Liver (tissue), 9 donors: ENCODE results near the gene ACAT2. TPM values are rescaled to one million over a fixed set of nuclear protein-coding genes. Genes with fewer than 3 reads are reported as not detected.

Experiments
- DNase-seq: peaks from one replicate; pipeline ENCODE4 v3.0.0-alpha.2; 2017; ENCODE audit warnings: low spot score
- H3K27ac ChIP-seq, 2 donors: one replicate each; pipeline ENCODE4 v1.7.0; 2013; ENCODE audit warnings: inconsistent platforms in 2 of 2, low read length in 2 of 2, control low read depth in 1 of 2, low read depth in 1 of 2, mild to moderate bottlenecking in 1 of 2
- H3K27me3 ChIP-seq, 4 donors: one replicate each; pipeline versions ENCODE4 v1.6.1 to v1.7.0; 2013; ENCODE audit warnings: low read length in 3 of 4, inconsistent platforms in 1 of 4, mild to moderate bottlenecking in 1 of 4, moderate library complexity in 1 of 4; ENCODE audit not compliant: control insufficient read depth in 4 of 4, insufficient read depth in 4 of 4
- H3K36me3 ChIP-seq, 4 donors: one replicate each; pipeline versions ENCODE4 v1.6.1 to v1.7.0; 2013; ENCODE audit warnings: low read length in 3 of 4, mild to moderate bottlenecking in 3 of 4, low read depth in 1 of 4, moderate library complexity in 1 of 4; ENCODE audit not compliant: control insufficient read depth in 4 of 4, insufficient read depth in 3 of 4
- H3K4me1 ChIP-seq, 4 donors: one replicate each; pipeline versions ENCODE4 v1.6.1 to v1.7.0; 2013; ENCODE audit warnings: low read length in 3 of 4, mild to moderate bottlenecking in 3 of 4, moderate library complexity in 1 of 4; ENCODE audit not compliant: control insufficient read depth in 4 of 4, insufficient read depth in 4 of 4
- H3K4me3 ChIP-seq, 3 donors: one replicate each; pipeline versions ENCODE4 v1.6.1 to v1.7.0; 2013; ENCODE audit warnings: low read length in 3 of 3, control low read depth in 1 of 3, low read depth in 1 of 3, mild to moderate bottlenecking in 1 of 3
- H3K9ac ChIP-seq, 2 donors: one replicate each; pipeline ENCODE4 v1.7.0; 2013; ENCODE audit warnings: low read length in 2 of 2, mild to moderate bottlenecking in 2 of 2, moderate library complexity in 2 of 2, control low read depth in 1 of 2, low read depth in 1 of 2
- H3K9me3 ChIP-seq, 4 donors: one replicate each; pipeline versions ENCODE4 v1.6.1 to v1.7.0; 2013; ENCODE audit warnings: low read length in 3 of 4; ENCODE audit not compliant: control insufficient read depth in 4 of 4
- GABPA ChIP-seq, 2 donors: IDR thresholded peaks in 1 of 2; conservative IDR thresholded peaks in 1 of 2; 2 replicates each; pipeline ENCODE4 v1.6.1; 2016; ENCODE audit warnings: antibody characterized with exemption in 2 of 2, mild to moderate bottlenecking in 1 of 2, moderate library complexity in 1 of 2
- HNF4A ChIP-seq, 2 donors: conservative IDR thresholded peaks; 2 replicates each; pipeline ENCODE4 v1.6.1; 2016; ENCODE audit warnings: antibody characterized with exemption in 2 of 2, mild to moderate bottlenecking in 2 of 2
- HNF4G ChIP-seq: IDR thresholded peaks from 2 replicates; pipeline ENCODE4 v1.6.1; 2016; ENCODE audit warnings: antibody characterized with exemption
- JUND ChIP-seq, 2 donors: IDR thresholded peaks; 2 replicates each; pipeline ENCODE4 v1.6.1; 2016; ENCODE audit warnings: antibody characterized with exemption in 2 of 2
- NR2F2 ChIP-seq: IDR thresholded peaks from 2 replicates; pipeline ENCODE4 v1.6.1; 2016; ENCODE audit warnings: antibody characterized with exemption
- RXRA ChIP-seq, 2 donors: IDR thresholded peaks; 2 replicates each; pipeline ENCODE4 v1.6.1; 2017 to 2018; ENCODE audit warnings: antibody characterized with exemption in 2 of 2, mild to moderate bottlenecking in 1 of 2
- SP1 ChIP-seq: IDR thresholded peaks from 2 replicates; pipeline ENCODE4 v1.6.1; 2018; ENCODE audit warnings: antibody characterized with exemption, mild to moderate bottlenecking
- TAF1 ChIP-seq: conservative IDR thresholded peaks from 2 replicates; pipeline ENCODE4 v1.6.1; 2016; ENCODE audit warnings: antibody characterized with exemption, mild to moderate bottlenecking
- YY1 ChIP-seq: IDR thresholded peaks from 2 replicates; pipeline ENCODE4 v1.6.1; 2016; ENCODE audit warnings: antibody characterized with exemption, mild to moderate bottlenecking
- WGBS: extraction: QIAGEN DNeasy Blood & Tissue Kit; methylation state at CpG from one replicate; pipeline ENCODE4 v1.1.7; 2013; 5-methylcytosine and 5-hydroxymethylcytosine counted together
- polyA plus RNA-seq, 2 donors: library from polyadenylated mRNA; stranded (reverse) in 1 of 2; unstranded in 1 of 2; fragments of 200-250 nt in 1 of 2; fragments of >200 nt in 1 of 2; fragmentation: Nextera tagmentation in 1 of 2; extraction: Ambion mirVana in 1 of 2; gene quantifications; one replicate each; pipeline versions ENCODE4 v1.2.1 to v1.2.3, GENCODE V29; 2013 to 2015
- total RNA-seq, 2 donors: library from RNA; depleted of rRNA; stranded (reverse); fragments of >200 nt; gene quantifications; one replicate each; pipeline ENCODE4 v1.2.3, GENCODE V29; 2014
- TF ChIP-seq, protein P1 (sequence below): fragments of 150-350 bp; IDR thresholded peaks from 2 replicates; pipeline ENCODE4 v1.5.1; 2017; ENCODE audit warnings: improper control_type of control experiment, low read depth, low read length; ENCODE audit not compliant: missing input control
- TF ChIP-seq, protein P2 (sequence below): IDR thresholded peaks from 2 replicates; pipeline ENCODE4 v1.6.1; 2016; ENCODE audit warnings: antibody characterized with exemption, mild to moderate bottlenecking
- TF ChIP-seq, protein P3 (sequence below): IDR thresholded peaks from 2 replicates; pipeline ENCODE4 v1.6.1; 2016; ENCODE audit warnings: antibody characterized with exemption
- TF ChIP-seq, protein P4 (sequence below): IDR thresholded peaks from 2 replicates; pipeline ENCODE4 v1.6.1; 2016; ENCODE audit warnings: antibody characterized with exemption
- TF ChIP-seq, protein P5 (sequence below): IDR thresholded peaks from 2 replicates; pipeline ENCODE4 v1.6.1; 2016; ENCODE audit warnings: antibody characterized with exemption
- donor health status: healthy.
- donor health status: healthy.
- donor health status: healthy.
- donor health status: healthy.
- donor health status: healthy.

ACAT2 gene
- total and polyA plus RNA-seq, 4 donors, result 68.2 to 116 (median 94.2) TPM

DNA sequence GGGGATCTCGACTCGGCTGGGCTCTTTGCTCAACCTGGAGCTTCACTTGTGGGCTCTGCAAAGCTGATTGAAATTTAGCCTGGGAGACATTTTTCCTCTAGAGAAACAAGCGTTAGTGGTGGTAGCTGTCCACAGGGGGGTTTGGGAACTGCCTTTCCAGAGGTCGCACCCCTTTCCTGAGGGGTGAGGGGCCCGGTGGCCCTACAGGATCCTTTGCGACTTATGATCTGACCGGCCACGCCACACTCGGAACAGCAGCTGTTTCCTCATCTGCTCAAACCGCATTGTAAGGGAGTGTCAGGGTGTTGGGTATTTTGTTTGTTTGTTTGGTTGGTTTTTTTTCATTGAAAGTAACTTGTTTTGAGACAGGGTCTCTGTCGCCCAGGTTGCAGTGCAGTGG lies 59.3 kb downstream of the ACAT2 start:
- Histone ChIP-seq H3K4me3 (no peak overlapping the region), H3K36me3 (no peaks in the 10 kb centered on the region), H3K4me1 (no peaks in the 10 kb centered on the region), H3K27ac (no peak overlapping the region), H3K27me3 (no peaks in the 10 kb centered on the region), H3K9me3 (no peaks in the 10 kb centered on the region), H3K9ac (no peak overlapping the region)
- TF ChIP-seq GABPA (IDR thresholded peaks at IDR 0.05 in 1 of 2, conservative IDR thresholded peaks at IDR 0.05 in 1 of 2) (no peak), SP1 (no peak), TAF1 (no peak), NR2F2 (no peak), HNF4A (conservative IDR thresholded peaks at IDR 0.05) (no peak), YY1 (no peak), RXRA (IDR thresholded peaks at IDR 0.05) (no peak), JUND (IDR thresholded peaks at IDR 0.05) (no peak)
- TF ChIP-seq, protein P1, sequence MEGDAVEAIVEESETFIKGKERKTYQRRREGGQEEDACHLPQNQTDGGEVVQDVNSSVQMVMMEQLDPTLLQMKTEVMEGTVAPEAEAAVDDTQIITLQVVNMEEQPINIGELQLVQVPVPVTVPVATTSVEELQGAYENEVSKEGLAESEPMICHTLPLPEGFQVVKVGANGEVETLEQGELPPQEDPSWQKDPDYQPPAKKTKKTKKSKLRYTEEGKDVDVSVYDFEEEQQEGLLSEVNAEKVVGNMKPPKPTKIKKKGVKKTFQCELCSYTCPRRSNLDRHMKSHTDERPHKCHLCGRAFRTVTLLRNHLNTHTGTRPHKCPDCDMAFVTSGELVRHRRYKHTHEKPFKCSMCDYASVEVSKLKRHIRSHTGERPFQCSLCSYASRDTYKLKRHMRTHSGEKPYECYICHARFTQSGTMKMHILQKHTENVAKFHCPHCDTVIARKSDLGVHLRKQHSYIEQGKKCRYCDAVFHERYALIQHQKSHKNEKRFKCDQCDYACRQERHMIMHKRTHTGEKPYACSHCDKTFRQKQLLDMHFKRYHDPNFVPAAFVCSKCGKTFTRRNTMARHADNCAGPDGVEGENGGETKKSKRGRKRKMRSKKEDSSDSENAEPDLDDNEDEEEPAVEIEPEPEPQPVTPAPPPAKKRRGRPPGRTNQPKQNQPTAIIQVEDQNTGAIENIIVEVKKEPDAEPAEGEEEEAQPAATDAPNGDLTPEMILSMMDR, result no peak
- TF ChIP-seq, protein P2, sequence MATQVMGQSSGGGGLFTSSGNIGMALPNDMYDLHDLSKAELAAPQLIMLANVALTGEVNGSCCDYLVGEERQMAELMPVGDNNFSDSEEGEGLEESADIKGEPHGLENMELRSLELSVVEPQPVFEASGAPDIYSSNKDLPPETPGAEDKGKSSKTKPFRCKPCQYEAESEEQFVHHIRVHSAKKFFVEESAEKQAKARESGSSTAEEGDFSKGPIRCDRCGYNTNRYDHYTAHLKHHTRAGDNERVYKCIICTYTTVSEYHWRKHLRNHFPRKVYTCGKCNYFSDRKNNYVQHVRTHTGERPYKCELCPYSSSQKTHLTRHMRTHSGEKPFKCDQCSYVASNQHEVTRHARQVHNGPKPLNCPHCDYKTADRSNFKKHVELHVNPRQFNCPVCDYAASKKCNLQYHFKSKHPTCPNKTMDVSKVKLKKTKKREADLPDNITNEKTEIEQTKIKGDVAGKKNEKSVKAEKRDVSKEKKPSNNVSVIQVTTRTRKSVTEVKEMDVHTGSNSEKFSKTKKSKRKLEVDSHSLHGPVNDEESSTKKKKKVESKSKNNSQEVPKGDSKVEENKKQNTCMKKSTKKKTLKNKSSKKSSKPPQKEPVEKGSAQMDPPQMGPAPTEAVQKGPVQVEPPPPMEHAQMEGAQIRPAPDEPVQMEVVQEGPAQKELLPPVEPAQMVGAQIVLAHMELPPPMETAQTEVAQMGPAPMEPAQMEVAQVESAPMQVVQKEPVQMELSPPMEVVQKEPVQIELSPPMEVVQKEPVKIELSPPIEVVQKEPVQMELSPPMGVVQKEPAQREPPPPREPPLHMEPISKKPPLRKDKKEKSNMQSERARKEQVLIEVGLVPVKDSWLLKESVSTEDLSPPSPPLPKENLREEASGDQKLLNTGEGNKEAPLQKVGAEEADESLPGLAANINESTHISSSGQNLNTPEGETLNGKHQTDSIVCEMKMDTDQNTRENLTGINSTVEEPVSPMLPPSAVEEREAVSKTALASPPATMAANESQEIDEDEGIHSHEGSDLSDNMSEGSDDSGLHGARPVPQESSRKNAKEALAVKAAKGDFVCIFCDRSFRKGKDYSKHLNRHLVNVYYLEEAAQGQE, result no peak
- TF ChIP-seq, protein P3, sequence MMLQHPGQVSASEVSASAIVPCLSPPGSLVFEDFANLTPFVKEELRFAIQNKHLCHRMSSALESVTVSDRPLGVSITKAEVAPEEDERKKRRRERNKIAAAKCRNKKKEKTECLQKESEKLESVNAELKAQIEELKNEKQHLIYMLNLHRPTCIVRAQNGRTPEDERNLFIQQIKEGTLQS, result no peak
- TF ChIP-seq, protein P4, sequence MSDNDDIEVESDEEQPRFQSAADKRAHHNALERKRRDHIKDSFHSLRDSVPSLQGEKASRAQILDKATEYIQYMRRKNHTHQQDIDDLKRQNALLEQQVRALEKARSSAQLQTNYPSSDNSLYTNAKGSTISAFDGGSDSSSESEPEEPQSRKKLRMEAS, result no peak
- TF ChIP-seq, protein P5, sequence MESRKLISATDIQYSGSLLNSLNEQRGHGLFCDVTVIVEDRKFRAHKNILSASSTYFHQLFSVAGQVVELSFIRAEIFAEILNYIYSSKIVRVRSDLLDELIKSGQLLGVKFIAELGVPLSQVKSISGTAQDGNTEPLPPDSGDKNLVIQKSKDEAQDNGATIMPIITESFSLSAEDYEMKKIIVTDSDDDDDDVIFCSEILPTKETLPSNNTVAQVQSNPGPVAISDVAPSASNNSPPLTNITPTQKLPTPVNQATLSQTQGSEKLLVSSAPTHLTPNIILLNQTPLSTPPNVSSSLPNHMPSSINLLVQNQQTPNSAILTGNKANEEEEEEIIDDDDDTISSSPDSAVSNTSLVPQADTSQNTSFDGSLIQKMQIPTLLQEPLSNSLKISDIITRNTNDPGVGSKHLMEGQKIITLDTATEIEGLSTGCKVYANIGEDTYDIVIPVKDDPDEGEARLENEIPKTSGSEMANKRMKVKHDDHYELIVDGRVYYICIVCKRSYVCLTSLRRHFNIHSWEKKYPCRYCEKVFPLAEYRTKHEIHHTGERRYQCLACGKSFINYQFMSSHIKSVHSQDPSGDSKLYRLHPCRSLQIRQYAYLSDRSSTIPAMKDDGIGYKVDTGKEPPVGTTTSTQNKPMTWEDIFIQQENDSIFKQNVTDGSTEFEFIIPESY, result no peak
- no peak for DNase-seq
- 77% methylated on average over 11 of the region's 11 CpGs for WGBS

DNA sequence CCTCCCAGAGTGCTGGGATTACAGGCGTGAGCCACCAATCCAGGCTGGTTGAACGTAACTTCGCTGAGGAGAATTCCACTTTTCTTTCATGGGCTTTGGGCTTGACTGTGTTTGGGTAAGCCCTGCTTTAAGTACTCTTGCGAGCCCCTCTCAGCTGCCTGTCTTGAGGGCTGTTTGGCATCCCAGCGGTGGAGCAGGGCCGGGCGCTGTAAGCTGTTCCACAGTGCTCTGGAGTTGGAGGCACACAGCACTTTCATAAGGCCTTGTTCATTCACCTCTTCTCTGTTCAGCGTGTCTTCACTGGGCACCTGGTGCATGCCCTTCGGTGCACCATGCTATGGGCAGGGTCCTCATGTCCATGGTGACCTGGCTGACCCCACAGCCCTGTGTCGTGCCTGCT lies 59.9 kb downstream of the ACAT2 start:
- no peak for DNase-seq
- Histone ChIP-seq H3K9me3 (no peaks in the 10 kb centered on the region), H3K4me1 (no peaks in the 10 kb centered on the region), H3K9ac (no peak overlapping the region), H3K4me3 (no peak overlapping the region), H3K27me3 (no peaks in the 10 kb centered on the region), H3K36me3 (no peaks in the 10 kb centered on the region), H3K27ac (no peak overlapping the region)
- 93% methylated on average over 10 of the region's 10 CpGs for WGBS
- TF ChIP-seq NR2F2, result no peak
- no peak for TF ChIP-seq HNF4G
- TF ChIP-seq HNF4A (conservative IDR thresholded peaks at IDR 0.05), result no peak
